Measurements from ENCODE around the gene TRPM6.

The TRPM6 gene

GRCh38 chr9:74770508-74771261 is 117.0 kb downstream of the TRPM6 start:
- Mint-ChIP-seq H3K4me1 (peaks cover 14% of the 10 kb centered on the region), H3K9me3 (no peaks in the 10 kb centered on the region), H3K27ac (peak overlapping the region; percentile 12), H3K36me3 (no peaks in the 10 kb centered on the region), H3K4me3 (no peak overlapping the region)
- ATAC-seq: peak; percentile 64
- DNase-seq (ENCODE audit: low spot score in 2 of 2): no peak

- ATAC-seq: no peak
- Mint-ChIP-seq H3K4me1 (peaks cover under 1% of the 10 kb centered on the region), H3K27ac (no peak overlapping the region), H3K4me3 (no peak overlapping the region), H3K9me3 (no peaks in the 10 kb centered on the region), H3K36me3 (no peaks in the 10 kb centered on the region)
- no peak for DNase-seq (ENCODE audit: low spot score in 2 of 2)
These were observed 122.2 kb downstream of the TRPM6 start for GRCh38 chr9:74765481-74765971.

GRCh38 chr9:74762950-74763349 is 124.8 kb downstream of the TRPM6 start:
- Mint-ChIP-seq H3K27ac (no peak overlapping the region), H3K36me3 (no peaks in the 10 kb centered on the region), H3K4me3 (no peak overlapping the region), H3K4me1 (no peaks in the 10 kb centered on the region), H3K9me3 (no peaks in the 10 kb centered on the region)
- DNase-seq (ENCODE audit: low spot score in 2 of 2) (no peak), ATAC-seq (no peak)

GRCh38 chr9:74760031-74760700 is 127.6 kb downstream of the TRPM6 start:
- H3K36me3 Mint-ChIP-seq: no peaks in the 10 kb centered on the region
- no peaks in the 10 kb centered on the region for H3K4me1 Mint-ChIP-seq
- peak; percentile 67 for ATAC-seq
- H3K27ac Mint-ChIP-seq: no peak overlapping the region
- H3K9me3 Mint-ChIP-seq: no peaks in the 10 kb centered on the region
- H3K4me3 Mint-ChIP-seq: no peak overlapping the region
- DNase-seq (ENCODE audit: low spot score in 2 of 2): no peak

- no peaks in the 10 kb centered on the region for H3K4me1 Mint-ChIP-seq
These were observed 131.7 kb downstream of the TRPM6 start for GRCh38 chr9:74755999-74756398.

GRCh38 chr9:74755355-74755754 is 132.4 kb downstream of the TRPM6 start:
- ATAC-seq: no peak
- Mint-ChIP-seq H3K4me3 (no peak overlapping the region), H3K27ac (no peak overlapping the region), H3K36me3 (no peaks in the 10 kb centered on the region), H3K4me1 (no peaks in the 10 kb centered on the region), H3K9me3 (no peaks in the 10 kb centered on the region)
- DNase-seq (ENCODE audit: low spot score in 2 of 2): no peak

More at GRCh38 chr9:74755999-74756398, 131.7 kb downstream of the TRPM6 start:
- no peaks in the 10 kb centered on the region for H3K9me3 Mint-ChIP-seq
- H3K36me3 Mint-ChIP-seq: no peaks in the 10 kb centered on the region
- DNase-seq (ENCODE audit: low spot score in 2 of 2) (no peak), ATAC-seq (no peak)
- no peak overlapping the region for H3K4me3 Mint-ChIP-seq
- H3K27ac Mint-ChIP-seq: no peak overlapping the region

- Mint-ChIP-seq H3K4me1 (no peaks in the 10 kb centered on the region), H3K36me3 (no peaks in the 10 kb centered on the region), H3K4me3 (no peak overlapping the region), H3K27ac (no peak overlapping the region), H3K9me3 (no peaks in the 10 kb centered on the region)
- no peak for DNase-seq (ENCODE audit: low spot score in 2 of 2)
- no peak for ATAC-seq
These were observed 134.1 kb downstream of the TRPM6 start for GRCh38 chr9:74753650-74754049.

GRCh38 chr9:74748966-74749365 is 138.8 kb downstream of the TRPM6 start:
- Mint-ChIP-seq H3K4me1 (no peaks in the 10 kb centered on the region), H3K36me3 (no peaks in the 10 kb centered on the region), H3K4me3 (no peak overlapping the region), H3K9me3 (no peaks in the 10 kb centered on the region), H3K27ac (no peak overlapping the region)
- ATAC-seq: no peak
- DNase-seq (ENCODE audit: low spot score in 2 of 2): no peak

GRCh38 chr9:74742792-74743730 is 144.7 kb downstream of the TRPM6 start:
- no peaks in the 10 kb centered on the region for H3K36me3 Mint-ChIP-seq
- no peaks in the 10 kb centered on the region for H3K4me1 Mint-ChIP-seq
- no peak overlapping the region for H3K27ac Mint-ChIP-seq
- no peaks in the 10 kb centered on the region for H3K9me3 Mint-ChIP-seq
- H3K4me3 Mint-ChIP-seq: no peak overlapping the region
- ATAC-seq (no peak), DNase-seq (ENCODE audit: low spot score in 2 of 2) (no peak)

GRCh38 chr9:74742191-74742790 is 145.4 kb downstream of the TRPM6 start:
- DNase-seq (ENCODE audit: low spot score in 2 of 2): no peak
- Mint-ChIP-seq H3K4me1 (no peaks in the 10 kb centered on the region), H3K36me3 (no peaks in the 10 kb centered on the region), H3K27ac (no peak overlapping the region), H3K9me3 (no peaks in the 10 kb centered on the region), H3K4me3 (no peak overlapping the region)
- no peak for ATAC-seq

- Mint-ChIP-seq H3K4me1 (no peaks in the 10 kb centered on the region), H3K4me3 (no peak overlapping the region), H3K9me3 (no peaks in the 10 kb centered on the region), H3K27ac (no peak overlapping the region), H3K36me3 (no peaks in the 10 kb centered on the region)
- no peak for DNase-seq (ENCODE audit: low spot score in 2 of 2)
- no peak for ATAC-seq
These were observed 151.1 kb downstream of the TRPM6 start for GRCh38 chr9:74736646-74737045.

- Mint-ChIP-seq H3K36me3 (no peaks in the 10 kb centered on the region), H3K4me3 (no peak overlapping the region), H3K9me3 (no peaks in the 10 kb centered on the region), H3K27ac (no peak overlapping the region), H3K4me1 (no peaks in the 10 kb centered on the region)
- DNase-seq (ENCODE audit: low spot score in 2 of 2) (no peak), ATAC-seq (no peak)
These were observed 152.0 kb downstream of the TRPM6 start for GRCh38 chr9:74735761-74736160.

- H3K4me1 Mint-ChIP-seq: no peaks in the 10 kb centered on the region
- H3K9me3 Mint-ChIP-seq: no peaks in the 10 kb centered on the region
- ATAC-seq (no peak), DNase-seq (ENCODE audit: low spot score in 2 of 2) (no peak)
- H3K27ac Mint-ChIP-seq: no peak overlapping the region
- H3K36me3 Mint-ChIP-seq: no peaks in the 10 kb centered on the region
- H3K4me3 Mint-ChIP-seq: no peak overlapping the region
These were observed 158.5 kb downstream of the TRPM6 start for GRCh38 chr9:74729136-74729695.

GRCh38 chr9:74728176-74728575 is 159.5 kb downstream of the TRPM6 start:
- Mint-ChIP-seq H3K27ac (no peak overlapping the region), H3K9me3 (no peaks in the 10 kb centered on the region), H3K36me3 (no peaks in the 10 kb centered on the region), H3K4me3 (no peak overlapping the region), H3K4me1 (no peaks in the 10 kb centered on the region)
- DNase-seq (ENCODE audit: low spot score in 2 of 2): no peak
- no peak for ATAC-seq

- H3K36me3 Mint-ChIP-seq: no peaks in the 10 kb centered on the region
- H3K4me1 Mint-ChIP-seq: no peaks in the 10 kb centered on the region
- DNase-seq (ENCODE audit: low spot score in 2 of 2) (no peak), ATAC-seq (no peak)
- H3K9me3 Mint-ChIP-seq: no peaks in the 10 kb centered on the region
- H3K27ac Mint-ChIP-seq: no peak overlapping the region
- no peak overlapping the region for H3K4me3 Mint-ChIP-seq
These were observed 161.1 kb downstream of the TRPM6 start for GRCh38 chr9:74726581-74726980.

Measured in stimulated activated effector memory CD8-positive, alpha-beta T cell treated with anti-CD3 and anti-CD28 coated beads, Interleukin-12 subunit alpha, Interleukin-12 subunit beta, amount 100 ng/mL, for 72 hours (primary cell).